Trophoblast cell (in vitro differentiated cells and primary cell): Measurements from ENCODE around the gene POMGNT1.

Experiments used
- DNase-seq, 2 donors: peaks; one replicate each; pipeline ENCODE4 v3.0.0-alpha.2; 2016
- H2AFZ ChIP-seq: 2 replicates; pipeline ENCODE4 v1.6.1; 2013; ENCODE audit warnings: low read length, moderate library complexity, mild to moderate bottlenecking; ENCODE audit not compliant: insufficient read depth, poor library complexity
- H2AK5ac ChIP-seq: 2 replicates; pipeline ENCODE4 v1.6.1; 2013; ENCODE audit warnings: mild to moderate bottlenecking, low read length
- H2BK120ac ChIP-seq: 2 replicates; pipeline ENCODE4 v1.6.1; 2013; ENCODE audit warnings: low read length, mild to moderate bottlenecking, moderate library complexity; ENCODE audit not compliant: insufficient read depth, poor library complexity
- H2BK12ac ChIP-seq: 2 replicates; pipeline ENCODE4 v1.6.1; 2013; ENCODE audit warnings: mild to moderate bottlenecking, low read length, moderate library complexity
- H2BK5ac ChIP-seq: 2 replicates; pipeline ENCODE4 v1.6.1; 2013; ENCODE audit warnings: low read length, low read depth, moderate library complexity, mild to moderate bottlenecking; ENCODE audit not compliant: poor library complexity
- H3K14ac ChIP-seq: 2 replicates; pipeline ENCODE4 v1.6.1; 2013; ENCODE audit warnings: mild to moderate bottlenecking, low read length
- H3K18ac ChIP-seq: 2 replicates; pipeline ENCODE4 v1.6.1; 2013; ENCODE audit warnings: mild to moderate bottlenecking, low read length
- H3K23ac ChIP-seq: 2 replicates; pipeline ENCODE4 v1.6.1; 2013; ENCODE audit warnings: low read length
- H3K27ac ChIP-seq: 2 replicates; pipeline ENCODE4 v1.5.1; 2013; ENCODE audit warnings: low read depth, mild to moderate bottlenecking, inconsistent platforms, low read length, moderate library complexity
- H3K27me3 ChIP-seq: 2 replicates; pipeline ENCODE4 v1.6.1; 2013; ENCODE audit warnings: inconsistent platforms, mild to moderate bottlenecking, low read length, moderate library complexity; ENCODE audit not compliant: insufficient read depth
- H3K36me3 ChIP-seq, 2 experiments: 1 replicate in 1 of 2; 2 replicates in 1 of 2; pipeline ENCODE4 v1.6.1; 2013; ENCODE audit warnings: low read length in 2 of 2, mild to moderate bottlenecking in 2 of 2, moderate library complexity in 1 of 2; ENCODE audit not compliant: insufficient read depth in 2 of 2, control insufficient read depth in 1 of 2
- H3K4ac ChIP-seq: 2 replicates; pipeline ENCODE4 v1.6.1; 2013; ENCODE audit warnings: low read depth, mild to moderate bottlenecking, low read length, moderate library complexity
- H3K4me1 ChIP-seq, 2 experiments: 1 replicate in 1 of 2; 2 replicates in 1 of 2; pipeline ENCODE4 v1.6.1; 2013; ENCODE audit warnings: low read length in 2 of 2, mild to moderate bottlenecking in 2 of 2, moderate library complexity in 1 of 2; ENCODE audit not compliant: insufficient read depth in 2 of 2, control insufficient read depth in 1 of 2
- H3K4me2 ChIP-seq: 2 replicates; pipeline ENCODE4 v1.6.1; 2013; ENCODE audit warnings: inconsistent platforms, mild to moderate bottlenecking, low read length, moderate library complexity
- H3K4me3 ChIP-seq: 2 replicates; pipeline ENCODE4 v1.5.1; 2013; ENCODE audit warnings: mild to moderate bottlenecking, low read depth, low read length, inconsistent platforms
- H3K79me1 ChIP-seq: one replicate; pipeline ENCODE4 v1.6.1; 2013; ENCODE audit warnings: low read length
- H3K79me2 ChIP-seq: 2 replicates; pipeline ENCODE4 v1.6.1; 2013; ENCODE audit warnings: low read length, mild to moderate bottlenecking; ENCODE audit not compliant: control insufficient read depth, insufficient read depth, poor library complexity
- H3K9ac ChIP-seq: 2 replicates; pipeline ENCODE4 v1.6.1; 2013; ENCODE audit warnings: mild to moderate bottlenecking, low read length
- H3K9me3 ChIP-seq: 2 replicates; pipeline ENCODE4 v1.6.1; 2013; ENCODE audit warnings: low read depth, mild to moderate bottlenecking, control low read depth, inconsistent platforms, low read length; ENCODE audit not compliant: insufficient read depth
- H4K12ac ChIP-seq: 2 replicates; pipeline ENCODE4 v1.6.1; 2013; ENCODE audit warnings: low read depth, mild to moderate bottlenecking, low read length, moderate library complexity
- H4K8ac ChIP-seq: 2 replicates; pipeline ENCODE4 v1.6.1; 2013; ENCODE audit warnings: low read depth, mild to moderate bottlenecking, low read length, moderate library complexity
- H4K91ac ChIP-seq: one replicate; pipeline ENCODE4 v1.6.1; 2013; ENCODE audit warnings: low read depth, mild to moderate bottlenecking, low read length, moderate library complexity
- WGBS: extraction: QIAGEN DNeasy Blood & Tissue Kit; methylation state at CpG from one replicate; pipeline ENCODE4 v1.1.7; 2013; ENCODE audit warnings: missing lambda C conversion rate; ENCODE audit not compliant: insufficient read length, insufficient coverage; ENCODE audit errors: extremely low coverage; 5-methylcytosine and 5-hydroxymethylcytosine counted together

Gene POMGNT1

GRCh38 chr1:46220808-46221207 is 22.6 kb upstream of the POMGNT1 start:
- H4K12ac ChIP-seq: no peak overlapping the region
- no peak overlapping the region for H3K4ac ChIP-seq
- no CpG with 5 or more reads among the region's 3 CpGs for WGBS
- no peak overlapping the region for H2AK5ac ChIP-seq
- no peak overlapping the region for H2BK12ac ChIP-seq
- H3K4me3 ChIP-seq: no peak overlapping the region
- no peak overlapping the region for H3K4me2 ChIP-seq
- H2AFZ ChIP-seq: no peak overlapping the region
- H4K91ac ChIP-seq: no peak overlapping the region
- no peak overlapping the region for H3K27ac ChIP-seq
- no peak for DNase-seq
- H3K4me1 ChIP-seq: no peaks in the 10 kb centered on the region
- H2BK5ac ChIP-seq: no peak overlapping the region
- H3K23ac ChIP-seq: no peak overlapping the region
- H3K9me3 ChIP-seq: no peaks in the 10 kb centered on the region
- no peak overlapping the region for H3K18ac ChIP-seq
- H3K14ac ChIP-seq: no peak overlapping the region
- H3K9ac ChIP-seq: no peak overlapping the region
- H3K79me2 ChIP-seq: no peaks in the 10 kb centered on the region
- no peak overlapping the region for H4K8ac ChIP-seq
- H2BK120ac ChIP-seq: no peak overlapping the region
- H3K27me3 ChIP-seq: no peaks in the 10 kb centered on the region
- H3K36me3 ChIP-seq: no peaks in the 10 kb centered on the region
- H3K79me1 ChIP-seq: no peaks in the 10 kb centered on the region

GRCh38 chr1:46219551-46220520 is 21.6 kb upstream of the POMGNT1 start:
- WGBS: no CpG with 5 or more reads among the region's 18 CpGs
- Histone ChIP-seq H3K79me2 (no peaks in the 10 kb centered on the region), H3K14ac (no peak overlapping the region), H3K9me3 (no peaks in the 10 kb centered on the region), H3K36me3 (no peaks in the 10 kb centered on the region), H3K27me3 (no peaks in the 10 kb centered on the region), H3K18ac (no peak overlapping the region), H2AFZ (no peak overlapping the region), H2BK120ac (no peak overlapping the region), H4K91ac (no peak overlapping the region), H2BK12ac (no peak overlapping the region), H3K27ac (no peak overlapping the region), H3K79me1 (no peaks in the 10 kb centered on the region), H2BK5ac (no peak overlapping the region), H3K9ac (no peak overlapping the region), H3K4ac (no peak overlapping the region), H2AK5ac (no peak overlapping the region), H3K4me2 (no peak overlapping the region), H3K4me3 (no peak overlapping the region), H4K8ac (no peak overlapping the region), H4K12ac (no peak overlapping the region), H3K23ac (no peak overlapping the region), H3K4me1 (no peaks in the 10 kb centered on the region)
- DNase-seq: no peak

- H4K91ac ChIP-seq: peak overlapping the region; percentile 0
- no peak overlapping the region for H3K9ac ChIP-seq
- no peak overlapping the region for H3K4ac ChIP-seq
- no peak for DNase-seq
- H3K4me1 ChIP-seq: no peaks in the 10 kb centered on the region
- no peaks in the 10 kb centered on the region for H3K36me3 ChIP-seq
- H2BK12ac ChIP-seq: no peak overlapping the region
- no peak overlapping the region for H3K4me2 ChIP-seq
- H3K9me3 ChIP-seq: no peaks in the 10 kb centered on the region
- H2AK5ac ChIP-seq: no peak overlapping the region
- H3K4me3 ChIP-seq: no peak overlapping the region
- H3K14ac ChIP-seq: no peak overlapping the region
- H4K8ac ChIP-seq: no peak overlapping the region
- no peak overlapping the region for H3K27ac ChIP-seq
- no peaks in the 10 kb centered on the region for H3K79me2 ChIP-seq
- no peak overlapping the region for H3K18ac ChIP-seq
- no peak overlapping the region for H4K12ac ChIP-seq
- H3K23ac ChIP-seq: no peak overlapping the region
- H2BK120ac ChIP-seq: no peak overlapping the region
- WGBS: no CpG with 5 or more reads among the region's 8 CpGs
- H2BK5ac ChIP-seq: no peak overlapping the region
- H3K79me1 ChIP-seq: no peaks in the 10 kb centered on the region
- H3K27me3 ChIP-seq: no peaks in the 10 kb centered on the region
- H2AFZ ChIP-seq: no peak overlapping the region
Measured at GRCh38 chr1:46218443-46218842, 20.2 kb upstream of the POMGNT1 start.

GRCh38 chr1:46215504-46215903 is 17.3 kb upstream of the POMGNT1 start:
- Histone ChIP-seq H3K18ac (no peak overlapping the region), H3K4me3 (no peak overlapping the region), H3K36me3 (no peaks in the 10 kb centered on the region), H3K4me1 (peaks cover 7 to 10% of the 10 kb centered on the region in 2 experiments), H2BK5ac (no peak overlapping the region), H3K27ac (no peak overlapping the region), H3K79me1 (peaks cover 6% of the 10 kb centered on the region), H3K9me3 (no peaks in the 10 kb centered on the region), H2AFZ (no peak overlapping the region), H3K79me2 (no peaks in the 10 kb centered on the region), H4K12ac (no peak overlapping the region), H3K4me2 (no peak overlapping the region), H2BK12ac (no peak overlapping the region), H3K27me3 (no peaks in the 10 kb centered on the region), H4K8ac (no peak overlapping the region), H2AK5ac (no peak overlapping the region), H3K4ac (no peak overlapping the region), H4K91ac (no peak overlapping the region), H2BK120ac (no peak overlapping the region), H3K14ac (no peak overlapping the region), H3K9ac (no peak overlapping the region), H3K23ac (no peak overlapping the region)
- DNase-seq: no peak
